Epithelial cell of proximal tubule (primary cell): ENCODE data around the gene SLC23A2. TPM values are rescaled to one million over a fixed set of nuclear protein-coding genes. Genes with fewer than 3 reads are reported as not detected.

Experiments
- DNase-seq: peaks from one replicate; pipeline ENCODE4 v3.0.0-alpha.2; 2011; ENCODE audit warnings: low read depth
- H3K4me3 ChIP-seq: 2 replicates; pipeline ENCODE4 v1.5.1; 2011; ENCODE audit warnings: low read depth, mild to moderate bottlenecking, low read length
- total RNA-seq: library from RNA; depleted of rRNA; stranded (reverse); fragments of >200 nt; gene quantifications from 2 replicates; pipeline ENCODE4 v1.2.3, GENCODE V29; 2015
- TF ChIP-seq, protein P1 (sequence below): conservative IDR thresholded peaks from 2 replicates; pipeline ENCODE4 v1.5.1; 2012; ENCODE audit warnings: low read depth, mild to moderate bottlenecking, low read length

Gene SLC23A2
- total RNA-seq, 1 donor from 2014 or later = 5.3 TPM

DNA sequence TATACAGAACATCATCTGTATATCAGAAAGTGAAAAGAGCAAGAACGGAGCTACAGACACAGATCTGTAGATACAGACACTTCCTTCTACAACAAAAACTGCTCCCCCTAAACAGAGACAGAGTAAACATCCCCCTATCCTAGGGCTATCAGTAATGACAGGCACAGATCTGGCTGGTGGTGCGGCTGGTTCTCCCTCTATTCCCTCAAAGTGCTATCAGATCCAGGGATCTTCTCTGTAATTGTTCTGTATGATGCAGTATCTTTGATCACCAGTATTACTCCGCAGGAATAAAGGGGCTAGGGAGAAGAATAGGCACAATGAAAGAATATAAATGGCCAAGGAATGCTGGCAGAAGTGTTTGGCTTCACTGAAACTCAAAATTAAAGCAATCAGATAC is 80.7 kb downstream of the SLC23A2 start:
- TF ChIP-seq, protein P1, sequence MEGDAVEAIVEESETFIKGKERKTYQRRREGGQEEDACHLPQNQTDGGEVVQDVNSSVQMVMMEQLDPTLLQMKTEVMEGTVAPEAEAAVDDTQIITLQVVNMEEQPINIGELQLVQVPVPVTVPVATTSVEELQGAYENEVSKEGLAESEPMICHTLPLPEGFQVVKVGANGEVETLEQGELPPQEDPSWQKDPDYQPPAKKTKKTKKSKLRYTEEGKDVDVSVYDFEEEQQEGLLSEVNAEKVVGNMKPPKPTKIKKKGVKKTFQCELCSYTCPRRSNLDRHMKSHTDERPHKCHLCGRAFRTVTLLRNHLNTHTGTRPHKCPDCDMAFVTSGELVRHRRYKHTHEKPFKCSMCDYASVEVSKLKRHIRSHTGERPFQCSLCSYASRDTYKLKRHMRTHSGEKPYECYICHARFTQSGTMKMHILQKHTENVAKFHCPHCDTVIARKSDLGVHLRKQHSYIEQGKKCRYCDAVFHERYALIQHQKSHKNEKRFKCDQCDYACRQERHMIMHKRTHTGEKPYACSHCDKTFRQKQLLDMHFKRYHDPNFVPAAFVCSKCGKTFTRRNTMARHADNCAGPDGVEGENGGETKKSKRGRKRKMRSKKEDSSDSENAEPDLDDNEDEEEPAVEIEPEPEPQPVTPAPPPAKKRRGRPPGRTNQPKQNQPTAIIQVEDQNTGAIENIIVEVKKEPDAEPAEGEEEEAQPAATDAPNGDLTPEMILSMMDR = no peak
- H3K4me3 ChIP-seq = no peak overlapping the region
- DNase-seq = no peak

DNA sequence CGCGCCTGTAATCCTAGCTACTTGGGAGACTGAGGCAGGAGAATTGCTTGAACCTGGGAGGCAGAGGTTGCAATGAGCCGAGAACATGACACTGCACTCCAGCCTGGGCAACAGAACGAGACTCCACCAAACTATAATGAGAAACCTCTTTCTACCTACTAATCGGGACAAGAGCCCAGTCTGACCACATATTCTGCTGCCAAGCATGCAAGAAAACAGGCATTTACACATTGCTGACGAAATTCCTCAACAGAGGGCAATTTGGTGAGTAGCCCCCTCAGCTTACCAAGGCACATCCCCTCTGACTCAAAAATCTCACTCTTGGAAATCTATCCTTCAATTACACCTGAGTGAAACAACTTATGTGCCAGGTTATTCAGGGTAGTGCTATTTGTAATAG is 81.2 kb downstream of the SLC23A2 start:
- H3K4me3 ChIP-seq = no peak overlapping the region
- no peak for DNase-seq
- TF ChIP-seq, protein P1 = no peak

DNA sequence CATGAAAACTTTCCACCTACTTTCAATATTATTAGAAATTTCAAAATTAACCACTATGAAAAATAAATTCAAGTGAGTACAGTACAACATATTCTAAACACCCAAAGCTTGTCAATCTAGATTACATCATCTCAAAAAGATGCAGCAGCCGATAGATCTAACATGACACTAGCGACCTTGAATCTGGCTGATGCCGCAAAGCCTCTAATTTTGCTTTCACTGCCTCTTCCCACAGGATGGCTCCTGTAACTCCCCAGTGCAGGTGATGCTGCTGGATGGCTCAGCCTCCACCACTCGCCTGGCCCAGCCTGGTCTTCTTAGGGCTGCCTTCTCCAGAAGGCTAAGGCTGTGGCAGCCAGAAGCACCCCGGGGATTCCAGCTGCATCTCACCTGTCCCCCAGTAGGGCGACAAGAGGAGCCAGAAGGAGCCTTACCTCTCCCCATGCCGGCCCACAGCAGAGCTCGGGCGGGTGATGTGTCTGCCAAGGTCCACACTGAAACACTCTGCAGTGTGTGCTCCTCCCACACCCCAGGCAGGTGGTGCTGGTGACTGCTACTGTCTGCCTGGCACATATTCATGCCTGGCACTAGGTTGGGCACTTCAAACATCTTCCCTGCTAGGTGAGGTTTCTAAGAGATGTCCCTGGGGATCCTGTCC is 82.1 kb downstream of the SLC23A2 start:
- H3K4me3 ChIP-seq = no peak overlapping the region
- no peak for DNase-seq
- TF ChIP-seq, protein P1 = no peak

DNA sequence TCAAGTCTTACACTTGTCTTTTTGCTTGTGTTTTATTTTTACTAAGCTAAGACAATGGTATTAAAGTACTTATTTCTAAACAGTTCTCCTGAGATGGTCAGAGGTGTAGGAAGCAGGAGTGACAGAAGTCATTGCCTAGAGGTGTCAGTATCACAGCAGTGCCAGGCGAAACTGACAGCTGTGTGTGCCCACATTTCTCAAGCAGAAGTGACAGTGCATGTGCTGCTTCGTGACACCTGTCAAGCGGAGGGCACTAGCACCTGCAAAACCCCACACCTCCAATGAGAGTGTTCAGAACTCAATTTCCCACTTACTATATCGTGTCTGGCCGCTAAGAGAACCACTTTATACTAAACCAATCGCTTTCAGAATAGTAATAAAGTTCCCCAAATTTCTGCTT is 82.8 kb downstream of the SLC23A2 start:
- TF ChIP-seq, protein P1 = no peak
- H3K4me3 ChIP-seq = no peak overlapping the region
- DNase-seq = no peak

DNA sequence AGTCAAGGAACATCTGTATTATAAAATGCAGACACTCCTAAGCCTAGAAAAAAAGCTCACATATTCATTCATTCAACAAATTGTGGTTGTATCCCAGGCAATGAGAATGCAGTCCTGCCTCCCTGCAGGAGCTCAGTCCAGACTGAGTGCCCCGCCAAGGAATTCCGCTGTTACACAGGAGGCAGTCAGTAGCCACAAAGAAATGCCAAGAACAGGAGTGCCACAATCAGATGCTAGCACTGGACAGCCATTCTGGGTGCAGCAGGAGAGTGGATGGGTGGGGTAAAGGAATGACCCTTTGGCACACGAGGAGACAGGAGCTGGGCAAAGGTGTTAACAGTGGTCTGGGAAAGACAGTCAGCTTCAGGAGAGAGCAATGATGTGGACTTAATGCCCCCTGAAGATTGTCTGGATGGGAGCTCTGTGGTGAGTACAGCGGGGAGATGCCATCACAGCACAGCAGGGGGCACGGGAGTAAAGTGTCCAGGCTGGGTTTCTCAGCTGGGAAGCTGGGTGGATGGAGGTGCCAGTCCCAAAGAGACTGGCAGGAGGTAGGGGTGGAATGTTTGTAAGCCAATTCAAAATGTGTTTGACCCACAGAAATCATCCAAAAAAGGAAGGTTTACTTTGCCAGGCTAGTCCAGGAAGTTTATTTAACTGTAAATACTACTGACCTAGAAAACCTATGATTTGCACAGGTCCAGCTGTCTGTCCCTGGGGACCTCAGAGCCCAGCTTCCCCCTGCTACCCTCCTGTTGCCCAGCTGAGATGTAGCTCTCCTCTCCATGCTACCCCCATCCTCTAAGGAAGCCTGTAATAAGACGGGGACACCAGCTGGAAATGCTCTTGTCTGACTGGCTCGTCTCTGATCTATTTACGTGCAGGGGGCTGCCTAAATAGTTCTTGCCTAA is 84.1 kb downstream of the SLC23A2 start:
- H3K4me3 ChIP-seq = no peak overlapping the region
- no peak for DNase-seq
- TF ChIP-seq, protein P1 = peak; percentile 3

DNA sequence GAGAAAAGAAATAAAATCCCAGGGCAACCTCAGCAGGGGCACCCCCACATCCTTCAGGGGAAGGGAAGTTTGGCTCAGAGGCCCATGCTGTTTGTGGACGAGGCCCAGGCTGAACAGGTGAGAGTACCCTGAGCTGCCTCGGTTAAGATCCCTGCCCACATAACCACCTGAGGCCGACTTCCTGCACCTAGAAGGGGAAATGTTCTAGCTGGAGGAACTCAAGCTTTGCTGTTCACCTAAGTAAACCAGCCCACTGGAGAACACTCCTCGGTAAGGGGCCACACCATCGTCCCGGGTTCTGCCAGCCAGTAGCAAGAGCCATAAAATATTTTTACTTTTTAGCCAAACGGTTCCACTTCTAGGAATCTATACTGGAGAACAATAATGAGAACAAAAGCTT is 88.2 kb downstream of the SLC23A2 start:
- H3K4me3 ChIP-seq = no peak overlapping the region
- DNase-seq = no peak
- TF ChIP-seq, protein P1 = no peak
